BJ (cell line): Measurements from ENCODE around the gene CACNA1F. TPM values are rescaled to one million over a fixed set of nuclear protein-coding genes. Genes with fewer than 3 reads are reported as not detected.

Source experiments
- CTCF ChIA-PET: fragments of 350-600 bp; formaldehyde crosslinking; extraction: SDS; loops from one replicate; lab custom pipeline; 2021; ENCODE audit warnings: antibody characterized with exemption, inconsistent platforms; lab: Yijun Ruan, JAX
- POLR2A ChIA-PET: fragments of 300-600 bp; sonication (Branson Sonifier 250); formaldehyde crosslinking; extraction: SDS; loops from one replicate; lab custom pipeline; 2021; ENCODE audit warnings: antibody characterized with exemption; lab: Charles Lee
- DNase-seq: peaks from one replicate; pipeline ENCODE4 v3.0.0-alpha.2; 2011; ENCODE audit warnings: low read depth
- H3K27me3 ChIP-seq: 2 replicates; pipeline ENCODE4 v1.6.0; 2011; ENCODE audit warnings: low read length; ENCODE audit not compliant: control insufficient read depth, insufficient read depth
- H3K36me3 ChIP-seq: 2 replicates; pipeline ENCODE4 v1.5.1; 2011; ENCODE audit warnings: low read length; ENCODE audit not compliant: control insufficient read depth, insufficient read depth
- H3K4me3 ChIP-seq: 2 replicates; pipeline ENCODE4 v1.5.1; 2011; ENCODE audit warnings: low read depth, mild to moderate bottlenecking, control low read depth, low read length
- CTCF ChIP-seq: IDR thresholded peaks from 2 replicates; pipeline ENCODE4 v1.5.1; 2011; ENCODE audit warnings: low read depth, mild to moderate bottlenecking, control low read depth, inconsistent platforms, low read length, moderate library complexity; ENCODE audit not compliant: insufficient read depth
- polyA plus RNA-seq: library from polyadenylated mRNA; depleted of rRNA; stranded (reverse); fragments of >200 nt; gene quantifications from 2 replicates; pipeline ENCODE4 v1.2.3, GENCODE V29; 2011

Gene CACNA1F
- polyA plus RNA-seq, 1 experiment, result 0.01 TPM

- no peak for DNase-seq
- ChIA-PET POLR2A (no interaction called here), CTCF (no interaction called here)
- Histone ChIP-seq H3K27me3 (no peaks in the 10 kb centered on the region), H3K4me3 (no peak overlapping the region), H3K36me3 (peaks cover 1% of the 10 kb centered on the region)
- TF ChIP-seq CTCF, result no peak
These were observed 14.2 kb upstream of the CACNA1F start for GRCh38 chrX:49247346-49247745.

GRCh38 chrX:49246541-49246940 lies 13.4 kb upstream of the CACNA1F start:
- no peaks in the 10 kb centered on the region for H3K27me3 ChIP-seq
- POLR2A ChIA-PET, result no interaction called here
- H3K4me3 ChIP-seq, result no peak overlapping the region
- no peak for TF ChIP-seq CTCF
- H3K36me3 ChIP-seq, result peaks cover 1% of the 10 kb centered on the region
- CTCF ChIA-PET, result no interaction called here
- DNase-seq, result no peak

- ChIA-PET POLR2A (no interaction called here), CTCF (no interaction called here)
- no peak for DNase-seq
- H3K27me3 ChIP-seq, result no peaks in the 10 kb centered on the region
- no peak overlapping the region for H3K4me3 ChIP-seq
- TF ChIP-seq CTCF, result no peak
- peaks cover 3% of the 10 kb centered on the region; the same call in 1 of the 2 replicates for H3K36me3 ChIP-seq
These were observed 11.1 kb upstream of the CACNA1F start for GRCh38 chrX:49244207-49244606.

GRCh38 chrX:49243166-49243565 lies 10.0 kb upstream of the CACNA1F start:
- no peak for DNase-seq
- no peaks in the 10 kb centered on the region for H3K27me3 ChIP-seq
- ChIA-PET CTCF (no interaction called here), POLR2A (no interaction called here)
- TF ChIP-seq CTCF, result no peak
- H3K36me3 ChIP-seq, result peaks cover 3% of the 10 kb centered on the region; the same call in 1 of the 2 replicates
- H3K4me3 ChIP-seq, result no peak overlapping the region

- CTCF ChIA-PET, result no interaction called here
- DNase-seq, result no peak
- peaks cover 3% of the 10 kb centered on the region; the same call in 1 of the 2 replicates for H3K36me3 ChIP-seq
- POLR2A ChIA-PET, result no interaction called here
- no peaks in the 10 kb centered on the region for H3K27me3 ChIP-seq
- no peak overlapping the region for H3K4me3 ChIP-seq
- TF ChIP-seq CTCF, result no peak
These were observed 9.5 kb upstream of the CACNA1F start for GRCh38 chrX:49242545-49243066.
